ENCODE measurements around the gene FRAT2. TPM values are rescaled to one million over a fixed set of nuclear protein-coding genes. Genes with fewer than 3 reads are reported as not detected.

The FRAT2 gene, protein sequence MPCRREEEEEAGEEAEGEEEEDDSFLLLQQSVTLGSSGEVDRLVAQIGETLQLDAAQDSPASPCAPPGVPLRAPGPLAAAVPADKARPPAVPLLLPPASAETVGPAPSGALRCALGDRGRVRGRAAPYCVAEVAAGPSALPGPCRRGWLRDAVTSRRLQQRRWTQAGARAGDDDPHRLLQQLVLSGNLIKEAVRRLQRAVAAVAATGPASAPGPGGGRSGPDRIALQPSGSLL
- total RNA-seq: 1 to 10 TPM; 5.1 to 5.3 TPM

DNA sequence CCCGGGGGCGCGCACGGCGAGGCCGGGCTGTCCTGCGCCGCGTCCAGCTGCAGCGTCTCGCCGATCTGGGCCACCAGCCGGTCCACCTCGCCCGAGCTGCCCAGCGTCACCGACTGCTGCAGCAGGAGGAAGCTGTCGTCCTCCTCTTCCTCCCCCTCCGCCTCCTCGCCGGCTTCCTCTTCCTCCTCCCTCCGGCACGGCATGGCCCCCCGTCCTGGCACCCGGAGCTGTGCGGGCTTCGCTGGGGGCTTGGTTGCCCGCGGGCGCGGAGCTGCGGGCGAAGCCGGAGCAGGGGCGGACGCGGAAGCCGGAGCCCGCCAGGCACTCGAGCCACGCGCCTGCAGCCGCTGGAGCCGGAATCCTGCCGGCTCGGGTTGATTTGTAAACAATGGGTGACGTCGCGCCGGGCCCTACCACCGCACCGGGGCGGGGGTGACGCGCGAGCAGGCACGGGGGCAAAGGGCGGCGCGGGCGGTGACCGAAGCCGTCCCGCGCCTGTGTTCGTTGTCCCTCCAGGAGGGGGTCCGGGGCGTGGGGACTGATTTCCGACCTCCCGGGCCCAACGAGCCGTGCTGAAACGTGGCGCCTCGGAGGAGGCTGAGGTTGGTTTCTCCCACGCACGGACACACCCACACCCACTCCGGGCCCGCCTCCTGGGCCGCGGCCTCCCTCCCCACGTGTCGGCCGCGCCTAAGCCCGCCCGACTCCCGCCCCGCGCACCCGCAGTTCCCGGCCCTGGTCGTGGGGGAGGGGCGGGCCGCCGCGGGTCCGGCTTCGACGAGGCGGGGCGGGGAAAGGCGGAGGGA, at the start of gene FRAT2:
Gene FRAT2, minus strand, starts transcription at position 360 of the 806 bp plus-strand sequence. Its CDS starts 157 bp downstream, at position 203.
- intact Hi-C loops (cut with micrococcal nuclease): loop anchor here (1.0 to 5.0 kb wide), 3 partner anchors 15 to 68 kb away; partner anchors contain the start of genes ARHGAP19, FRAT1 and RRP12
- H3K9me3 Mint-ChIP-seq: no peaks in the 10 kb centered on the region
- ChIA-PET POLR2A (interaction anchor here (1.7 to 3.1 kb wide), 2 partner anchors 15 to 66 kb away, joined by 9 to 29 read pairs; partner anchors contain the start of genes FRAT1 and RRP12), CTCF (interaction anchor here (1.4 to 4.3 kb wide), 3 partner anchors 14 to 56 kb away, joined by 3 to 26 read pairs (median 21); partner anchors contain the start of gene FRAT1)
- H3K36me3 Mint-ChIP-seq: peaks cover 2% of the 10 kb centered on the region
- H3K27ac Mint-ChIP-seq: peak within 1 kb of the TSS; percentile 80
- H3K27me3 Mint-ChIP-seq: peaks cover 1% of the 10 kb centered on the region
- H3K4me1 Mint-ChIP-seq (ENCODE audit: low read depth): peaks cover 38% of the 10 kb centered on the region
- DNase-seq: peak; percentile 90
- peak within 1 kb of the TSS; percentile 77 for H3K4me3 Mint-ChIP-seq

DNA sequence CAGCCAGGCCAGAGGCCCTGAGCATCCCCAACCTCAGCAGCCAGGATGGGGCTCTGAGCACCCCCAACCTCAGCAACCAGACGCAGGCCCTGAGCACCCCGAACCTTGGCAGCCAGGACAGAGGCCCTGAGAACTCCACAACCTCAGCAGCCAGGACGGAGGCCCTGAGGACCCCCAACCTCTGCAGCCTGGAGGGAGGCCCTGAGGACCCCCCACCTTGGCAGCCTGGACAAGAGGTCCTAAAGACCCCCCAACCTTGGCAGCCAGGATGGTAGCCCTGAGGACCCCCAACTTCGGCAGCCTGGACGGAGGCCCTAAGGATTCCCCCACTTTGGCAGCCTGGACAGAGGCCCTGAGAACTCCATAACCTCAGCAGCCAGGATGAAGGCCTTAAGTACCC, 49.6 kb upstream of the FRAT2 start:
- no peaks in the 10 kb centered on the region for H3K4me1 Mint-ChIP-seq (ENCODE audit: low read depth)
- intact Hi-C loops (cut with micrococcal nuclease): no loop called here

DNA sequence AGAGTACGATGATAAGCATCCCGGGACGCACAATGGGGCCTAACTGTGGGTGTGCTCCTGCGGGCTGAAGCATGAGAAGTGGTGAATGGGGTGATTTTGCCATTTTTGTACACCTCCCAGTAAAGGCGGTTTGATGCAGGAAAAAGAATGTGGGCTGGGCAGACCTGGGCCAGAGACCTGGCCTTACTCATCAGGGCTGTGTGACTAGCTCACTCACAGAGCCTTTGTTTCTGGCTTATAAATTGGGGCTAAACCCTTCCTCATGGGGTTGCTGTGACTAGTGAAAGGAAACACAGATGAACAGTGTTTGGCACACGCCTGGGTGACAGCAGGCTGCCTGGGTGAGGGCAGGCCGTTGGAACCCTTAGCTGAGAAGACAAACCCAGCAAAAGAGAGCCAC, 48.6 kb upstream of the FRAT2 start:
- H3K4me1 Mint-ChIP-seq (ENCODE audit: low read depth): no peaks in the 10 kb centered on the region
- no peaks in the 10 kb centered on the region for H3K27me3 Mint-ChIP-seq
- intact Hi-C loops (cut with micrococcal nuclease): no loop called here
- H3K4me3 Mint-ChIP-seq: no peak overlapping the region
- ChIA-PET POLR2A (no interaction called here), CTCF (no interaction called here)
- no peaks in the 10 kb centered on the region for H3K9me3 Mint-ChIP-seq
- peaks cover 23% of the 10 kb centered on the region for H3K36me3 Mint-ChIP-seq
- DNase-seq: no peak
- H3K27ac Mint-ChIP-seq: no peak overlapping the region

More for the DNA sequence above, 49.6 kb upstream of the FRAT2 start:
- Mint-ChIP-seq H3K27me3 (no peaks in the 10 kb centered on the region), H3K36me3 (peaks cover 28% of the 10 kb centered on the region), H3K27ac (no peak overlapping the region), H3K9me3 (no peaks in the 10 kb centered on the region), H3K4me3 (no peak overlapping the region)
- ChIA-PET CTCF (no interaction called here), POLR2A (no interaction called here)
- no peak for DNase-seq

DNA sequence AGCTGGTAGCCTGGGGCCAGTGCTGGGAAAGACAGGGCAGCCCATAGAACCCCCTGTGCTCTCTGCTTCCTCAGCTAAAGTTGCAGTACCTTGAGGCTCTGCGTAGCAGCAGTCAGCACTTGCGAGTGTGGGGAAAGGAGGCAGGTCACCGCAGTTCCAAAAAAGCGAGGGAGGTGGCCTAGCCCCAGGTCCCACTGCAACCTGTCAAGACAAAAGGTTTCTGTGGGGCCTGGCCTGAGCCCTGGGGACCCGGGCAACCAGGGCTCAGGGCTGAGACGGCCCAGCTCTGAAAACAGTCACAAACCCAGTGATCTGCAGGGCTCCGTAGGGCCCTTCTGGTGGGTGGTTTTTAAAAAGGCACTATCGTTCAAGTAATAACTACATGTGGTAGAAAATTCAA, 47.1 kb upstream of the FRAT2 start:
- intact Hi-C loops (cut with micrococcal nuclease): no loop called here
- POLR2A ChIA-PET: no interaction called here
- Mint-ChIP-seq H3K9me3 (no peaks in the 10 kb centered on the region), H3K4me3 (no peak overlapping the region), H3K36me3 (peaks cover 20% of the 10 kb centered on the region), H3K27me3 (no peaks in the 10 kb centered on the region), H3K4me1 (ENCODE audit: low read depth) (no peaks in the 10 kb centered on the region), H3K27ac (no peak overlapping the region)
- CTCF ChIA-PET: no interaction called here
- DNase-seq: no peak

DNA sequence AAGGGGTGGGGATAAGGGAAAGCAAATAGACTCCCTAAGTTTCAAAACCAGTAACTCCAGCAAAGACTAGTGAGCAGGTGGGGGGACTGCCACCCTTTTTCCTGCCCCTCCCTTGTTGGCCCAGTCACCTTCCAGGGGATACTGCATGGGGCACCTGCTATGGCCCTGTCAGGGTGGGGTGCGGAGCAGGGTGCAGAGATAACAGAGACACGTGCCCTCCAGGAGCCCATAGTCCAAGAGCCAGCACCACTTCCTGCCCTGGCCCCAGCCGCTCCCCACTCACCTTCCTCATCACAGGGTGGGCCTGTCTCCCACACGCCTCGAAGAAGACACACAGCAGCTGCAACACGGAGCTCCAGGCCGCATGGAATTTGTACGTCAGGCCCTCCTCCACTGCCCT, 46.0 kb upstream of the FRAT2 start:
- Mint-ChIP-seq H3K9me3 (no peaks in the 10 kb centered on the region), H3K4me1 (ENCODE audit: low read depth) (no peaks in the 10 kb centered on the region), H3K27ac (no peak overlapping the region), H3K4me3 (no peak overlapping the region), H3K27me3 (no peaks in the 10 kb centered on the region), H3K36me3 (peaks cover 22% of the 10 kb centered on the region)
- DNase-seq: no peak
- ChIA-PET POLR2A (no interaction called here), CTCF (no interaction called here)
- intact Hi-C loops (cut with micrococcal nuclease): no loop called here

DNA sequence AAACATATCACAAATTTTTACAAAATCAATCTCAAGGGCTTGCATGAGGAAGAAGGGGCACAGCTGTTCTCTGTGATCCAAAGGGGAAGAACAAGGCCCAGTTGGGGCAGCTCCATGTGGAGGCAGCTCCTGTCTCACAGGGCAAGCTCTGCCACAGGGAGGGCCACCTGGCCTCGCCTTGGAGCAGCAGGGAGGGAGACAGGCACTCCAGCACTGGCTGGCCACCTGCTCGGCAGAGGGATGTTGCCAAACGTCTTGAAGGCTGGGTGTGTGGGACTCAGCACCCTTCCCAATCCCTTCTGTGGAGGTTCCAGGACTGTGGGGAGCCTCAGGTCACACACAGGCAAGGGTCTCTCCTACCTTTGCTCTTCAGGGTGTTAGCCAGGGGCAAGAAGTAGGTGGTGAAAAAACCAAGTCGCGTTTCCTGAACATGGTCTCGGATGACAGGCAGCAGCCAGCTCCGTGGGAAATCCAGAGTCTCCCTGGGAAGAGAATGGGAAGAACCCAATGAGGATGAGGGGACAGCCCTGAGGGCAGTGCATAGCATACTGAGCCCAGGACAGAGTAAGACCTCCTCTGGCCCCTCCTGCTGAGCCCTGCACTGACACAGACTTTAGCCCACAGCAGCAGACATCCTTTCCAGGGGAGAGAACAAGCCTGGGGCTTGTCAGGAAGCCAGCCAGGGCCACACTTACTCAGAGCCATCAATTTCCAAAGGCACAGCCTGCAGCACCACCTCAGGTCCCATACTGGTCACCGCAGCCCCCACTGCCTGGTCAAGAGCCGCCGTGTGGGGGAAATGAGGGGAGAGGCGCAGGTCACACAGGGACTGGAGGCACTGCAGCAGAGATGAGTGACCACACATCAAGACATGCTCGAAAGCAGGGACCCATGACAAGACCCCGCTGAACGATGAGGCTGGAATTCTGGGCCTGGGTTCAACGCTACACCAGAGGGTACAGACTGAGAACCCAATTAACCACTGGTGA, 44.7 kb upstream of the FRAT2 start:
- no peak for DNase-seq
- no peaks in the 10 kb centered on the region for H3K27me3 Mint-ChIP-seq
- H3K4me1 Mint-ChIP-seq (ENCODE audit: low read depth): no peaks in the 10 kb centered on the region
- no peak overlapping the region for H3K4me3 Mint-ChIP-seq
- H3K36me3 Mint-ChIP-seq: peaks cover 22% of the 10 kb centered on the region
- ChIA-PET POLR2A (no interaction called here), CTCF (no interaction called here)
- intact Hi-C loops (cut with micrococcal nuclease): no loop called here
- no peaks in the 10 kb centered on the region for H3K9me3 Mint-ChIP-seq
- H3K27ac Mint-ChIP-seq: no peak overlapping the region

DNA sequence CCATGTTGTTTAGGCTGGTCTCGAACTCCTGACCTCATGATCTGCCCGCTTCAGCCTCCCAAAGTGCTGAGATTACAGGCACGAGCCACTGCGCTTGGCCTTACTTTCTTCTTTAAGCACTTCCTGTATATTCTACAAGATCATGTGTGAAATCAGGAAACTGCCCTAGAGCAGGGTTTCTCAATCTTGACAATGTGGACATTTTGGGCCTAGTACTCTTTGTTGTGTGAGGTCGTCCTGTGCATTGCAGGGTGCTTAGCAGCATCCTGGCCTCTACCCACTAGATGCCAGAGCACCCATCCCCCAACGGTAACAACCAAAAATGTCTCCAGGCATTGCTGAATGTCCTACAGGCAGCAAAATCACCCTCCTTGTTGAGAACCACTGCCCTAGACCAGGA, 41.9 kb upstream of the FRAT2 start:
- Mint-ChIP-seq H3K36me3 (peaks cover 31% of the 10 kb centered on the region), H3K9me3 (no peaks in the 10 kb centered on the region), H3K4me3 (no peak overlapping the region), H3K4me1 (ENCODE audit: low read depth) (no peaks in the 10 kb centered on the region), H3K27me3 (no peaks in the 10 kb centered on the region), H3K27ac (no peak overlapping the region)
- intact Hi-C loops (cut with micrococcal nuclease): no loop called here
- DNase-seq: no peak
- ChIA-PET POLR2A (no interaction called here), CTCF (no interaction called here)

DNA sequence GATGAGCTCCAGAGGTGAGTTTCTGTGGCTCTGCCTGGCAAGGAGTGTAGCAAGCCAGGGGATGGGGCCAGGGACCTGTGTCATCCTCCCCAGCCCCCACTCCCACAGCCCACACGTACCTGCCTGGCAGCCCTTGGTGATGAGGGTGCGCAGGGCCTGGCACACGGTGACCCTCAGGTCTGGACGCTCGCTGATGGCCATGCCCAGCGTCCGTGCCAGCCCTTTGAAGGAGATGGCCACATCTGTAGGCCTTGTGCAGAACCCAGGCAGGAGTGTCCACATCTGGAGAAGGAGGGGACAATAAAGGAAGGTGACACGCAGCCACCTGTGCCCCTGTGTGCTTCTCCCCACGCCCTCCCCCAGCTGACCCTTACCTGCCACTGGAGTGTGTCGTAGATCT, 38.9 kb upstream of the FRAT2 start:
- ChIA-PET POLR2A (no interaction called here), CTCF (no interaction called here)
- no peak for DNase-seq
- no peaks in the 10 kb centered on the region for H3K27me3 Mint-ChIP-seq
- no peak overlapping the region for H3K4me3 Mint-ChIP-seq
- H3K9me3 Mint-ChIP-seq: no peaks in the 10 kb centered on the region
- H3K4me1 Mint-ChIP-seq (ENCODE audit: low read depth): no peaks in the 10 kb centered on the region
- peaks cover 47% of the 10 kb centered on the region for H3K36me3 Mint-ChIP-seq
- intact Hi-C loops (cut with micrococcal nuclease): no loop called here
- H3K27ac Mint-ChIP-seq: no peak overlapping the region

DNA sequence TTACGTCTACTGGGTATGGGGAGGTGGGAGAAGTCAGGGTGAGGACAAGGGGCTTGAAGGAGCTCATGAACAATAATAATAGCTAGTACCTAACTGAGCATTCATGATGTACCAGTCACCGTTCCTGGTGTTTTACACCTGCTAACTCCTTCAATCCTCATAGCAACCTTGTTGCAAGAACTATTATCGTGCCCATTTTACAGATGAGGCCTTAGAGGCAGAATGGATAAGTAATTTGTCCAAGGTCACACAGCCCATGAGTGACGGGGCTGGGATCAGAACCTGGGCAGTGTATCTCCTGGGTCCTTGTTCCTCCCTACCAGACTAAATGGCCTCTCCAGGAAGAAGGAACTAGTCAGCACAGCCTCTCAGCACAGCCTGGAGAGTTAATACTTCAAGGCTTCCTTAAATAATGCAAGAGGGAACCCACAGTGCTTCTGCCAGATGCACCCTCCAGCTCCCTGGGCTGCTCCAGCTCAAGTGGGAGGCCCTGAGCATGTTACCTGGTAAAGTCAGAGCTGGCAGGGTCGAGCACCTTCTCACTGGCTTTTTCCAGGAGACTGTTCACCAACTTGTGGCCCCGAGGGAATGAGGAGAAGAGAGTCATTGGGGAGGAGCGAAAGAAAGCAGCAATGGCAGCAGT, 37.8 kb upstream of the FRAT2 start:
- Mint-ChIP-seq H3K27me3 (no peaks in the 10 kb centered on the region), H3K4me1 (ENCODE audit: low read depth) (no peaks in the 10 kb centered on the region), H3K36me3 (peaks cover 45% of the 10 kb centered on the region), H3K9me3 (no peaks in the 10 kb centered on the region), H3K27ac (no peak overlapping the region), H3K4me3 (no peak overlapping the region)
- POLR2A ChIA-PET: no interaction called here
- intact Hi-C loops (cut with micrococcal nuclease): no loop called here
- CTCF ChIA-PET: no interaction called here
- DNase-seq: no peak

DNA sequence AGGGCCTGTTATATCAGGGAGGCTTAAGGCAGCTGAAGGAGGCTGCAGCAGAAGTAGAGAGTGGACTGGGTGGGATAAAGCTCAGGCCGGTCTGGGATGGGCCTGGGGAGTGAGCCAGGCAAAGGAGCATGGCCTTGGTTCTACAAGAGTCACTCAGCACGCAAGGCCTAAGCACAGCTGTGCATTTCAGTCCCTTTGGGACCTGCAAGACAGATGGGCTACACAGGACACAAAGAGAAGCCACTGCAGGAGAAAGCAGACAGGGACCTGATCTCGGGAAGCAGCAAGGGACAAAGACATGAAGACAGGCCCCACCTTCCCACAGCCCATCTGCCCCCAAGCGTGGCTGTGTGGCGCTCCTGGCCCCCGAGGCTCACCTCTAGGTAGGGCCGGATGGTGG, 37.2 kb upstream of the FRAT2 start:
- POLR2A ChIA-PET: no interaction called here
- CTCF ChIA-PET: no interaction called here
- Mint-ChIP-seq H3K4me1 (ENCODE audit: low read depth) (no peaks in the 10 kb centered on the region), H3K9me3 (no peaks in the 10 kb centered on the region), H3K36me3 (peaks cover 50% of the 10 kb centered on the region), H3K27ac (no peak overlapping the region), H3K4me3 (no peak overlapping the region), H3K27me3 (no peaks in the 10 kb centered on the region)
- intact Hi-C loops (cut with micrococcal nuclease): no loop called here
- DNase-seq: no peak

DNA sequence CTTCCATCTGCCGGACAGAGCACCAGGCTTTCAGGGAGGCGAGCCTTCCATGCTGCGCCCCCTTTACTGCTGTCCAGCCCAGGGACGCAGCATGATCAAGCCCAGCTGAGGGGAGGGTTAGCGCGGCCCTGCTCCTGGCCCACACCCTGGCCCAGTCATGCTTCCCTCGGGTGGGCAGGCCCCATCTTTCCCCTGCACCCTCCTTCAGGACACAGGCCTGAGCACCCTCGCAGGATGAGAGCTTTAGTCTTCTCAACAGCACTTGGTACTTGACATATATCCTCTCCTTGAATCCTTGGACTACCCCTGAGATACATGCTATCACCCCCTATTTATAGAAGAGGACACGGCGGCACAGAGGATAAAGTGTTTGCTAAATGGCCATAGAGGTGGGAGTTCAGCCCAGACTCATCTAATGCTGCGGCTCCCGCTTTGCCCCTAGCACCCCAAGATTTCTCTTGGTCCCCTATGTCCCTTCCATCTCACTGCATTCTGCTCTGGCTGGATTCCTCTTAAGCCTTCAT, 32.7 kb upstream of the FRAT2 start:
- peaks cover 59% of the 10 kb centered on the region for H3K36me3 Mint-ChIP-seq
- no peaks in the 10 kb centered on the region for H3K4me1 Mint-ChIP-seq (ENCODE audit: low read depth)
- intact Hi-C loops (cut with micrococcal nuclease): no loop called here
- H3K27ac Mint-ChIP-seq: no peak overlapping the region
- ChIA-PET POLR2A (no interaction called here), CTCF (no interaction called here)
- no peak for DNase-seq
- H3K27me3 Mint-ChIP-seq: no peaks in the 10 kb centered on the region
- no peak overlapping the region for H3K4me3 Mint-ChIP-seq
- no peaks in the 10 kb centered on the region for H3K9me3 Mint-ChIP-seq

DNA sequence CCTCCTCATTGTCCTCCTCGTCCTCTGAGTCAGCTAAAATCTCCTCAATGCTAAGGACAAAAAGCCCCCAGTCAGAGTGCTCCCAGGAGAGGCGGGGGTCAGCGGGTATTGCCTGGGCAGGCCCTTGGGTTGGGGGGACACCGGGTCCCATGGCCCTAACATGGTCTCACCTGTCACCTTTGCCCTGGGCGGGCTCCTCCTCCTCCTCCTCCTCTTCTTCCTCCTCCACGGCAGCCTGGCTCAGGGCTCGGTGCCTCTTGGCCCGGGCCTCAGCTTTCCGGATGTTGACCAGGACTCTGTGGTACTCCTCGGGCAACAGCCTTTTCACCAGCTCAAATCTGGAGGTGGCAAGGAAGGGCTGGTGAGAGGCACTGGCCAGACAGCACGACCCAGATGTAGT, 32.0 kb upstream of the FRAT2 start:
- no peak overlapping the region for H3K4me3 Mint-ChIP-seq
- no peaks in the 10 kb centered on the region for H3K9me3 Mint-ChIP-seq
- no peak overlapping the region for H3K27ac Mint-ChIP-seq
- ChIA-PET CTCF (no interaction called here), POLR2A (no interaction called here)
- H3K27me3 Mint-ChIP-seq: no peaks in the 10 kb centered on the region
- H3K36me3 Mint-ChIP-seq: peaks cover 53% of the 10 kb centered on the region
- no peak for DNase-seq
- intact Hi-C loops (cut with micrococcal nuclease): no loop called here
- H3K4me1 Mint-ChIP-seq (ENCODE audit: low read depth): no peaks in the 10 kb centered on the region

All from activated CD4-positive, alpha-beta memory T cell treated with anti-CD3 and anti-CD28 coated beads for 36 hours (primary cell).